HepG2 (cell line): ENCODE data around the gene SDK1.

ENCODE experiments used
- JUN ChIP-seq: sonication (generic); formaldehyde crosslinking; IDR thresholded peaks from 2 replicates; pipeline ENCODE4 v1.4.0; 2020; ENCODE audit warnings: mild to moderate bottlenecking, missing genetic modification reagents
- KAT8 ChIP-seq: IDR thresholded peaks from 2 replicates; pipeline ENCODE4 v1.6.1; 2016; ENCODE audit warnings: missing genetic modification reagents, missing compliant biosample characterization
- MZF1 ChIP-seq: sonication (generic); formaldehyde crosslinking; IDR thresholded peaks from 2 replicates; pipeline ENCODE4 v1.8.1; 2023; ENCODE audit warnings: mild to moderate bottlenecking, missing genetic modification reagents, borderline replicate concordance
- POLR2A ChIP-seq, 2 experiments: IDR thresholded peaks; 2 replicates each; pipeline ENCODE4 v1.6.1; 2011; ENCODE audit warnings: low read depth in 2 of 2, low read length in 2 of 2, mild to moderate bottlenecking in 1 of 2, moderate library complexity in 1 of 2; ENCODE audit not compliant: insufficient read depth in 1 of 2
- SMYD3 ChIP-seq: sonication (generic); formaldehyde crosslinking; IDR thresholded peaks from 2 replicates; pipeline ENCODE4 v1.8.1; 2023; ENCODE audit warnings: mild to moderate bottlenecking, missing genetic modification reagents
- TAF1 ChIP-seq: sonication (generic); formaldehyde crosslinking; IDR thresholded peaks from 2 replicates; pipeline ENCODE4 v1.4.0; 2020; ENCODE audit warnings: missing genetic modification reagents
- TARDBP ChIP-seq: sonication (generic); formaldehyde crosslinking; IDR thresholded peaks from 2 replicates; pipeline ENCODE4 v1.8.0; 2022; ENCODE audit warnings: mild to moderate bottlenecking, missing genetic modification reagents
- TF ChIP-seq, protein P1 (sequence below): sonication (generic); formaldehyde crosslinking; IDR thresholded peaks from 2 replicates; pipeline ENCODE4 v1.5.0; 2020; ENCODE audit warnings: mild to moderate bottlenecking, missing genetic modification reagents, moderate library complexity

DNA sequence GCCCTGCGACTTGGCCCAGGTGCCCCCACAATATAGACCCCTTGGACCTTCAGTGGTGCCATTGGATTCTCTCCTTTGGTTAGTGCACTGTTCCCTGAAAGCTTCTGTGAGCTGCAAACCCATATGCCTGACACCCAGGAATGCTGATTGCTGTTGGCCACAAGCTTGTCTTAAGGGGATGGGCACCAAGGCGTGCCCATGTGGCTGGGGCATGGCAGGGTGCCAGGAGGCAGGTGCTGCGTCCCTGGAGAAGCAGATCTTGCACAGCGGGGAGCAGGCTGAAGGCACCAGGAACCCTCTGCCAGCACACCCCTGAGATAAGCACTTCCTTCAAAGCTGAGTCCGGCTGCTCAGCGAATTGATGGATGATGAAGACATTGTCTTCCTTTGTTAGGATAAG, 411.8 kb downstream of the SDK1 start:
- TF ChIP-seq POLR2A (IDR thresholded peaks at IDR 0.05; ENCODE audit: insufficient read depth in 1 of 2, low read depth in 2 of 2, low read length in 2 of 2): no peak
- TF ChIP-seq MZF1 (CRISPR knock-in tag): no peak
- TF ChIP-seq, protein P1, sequence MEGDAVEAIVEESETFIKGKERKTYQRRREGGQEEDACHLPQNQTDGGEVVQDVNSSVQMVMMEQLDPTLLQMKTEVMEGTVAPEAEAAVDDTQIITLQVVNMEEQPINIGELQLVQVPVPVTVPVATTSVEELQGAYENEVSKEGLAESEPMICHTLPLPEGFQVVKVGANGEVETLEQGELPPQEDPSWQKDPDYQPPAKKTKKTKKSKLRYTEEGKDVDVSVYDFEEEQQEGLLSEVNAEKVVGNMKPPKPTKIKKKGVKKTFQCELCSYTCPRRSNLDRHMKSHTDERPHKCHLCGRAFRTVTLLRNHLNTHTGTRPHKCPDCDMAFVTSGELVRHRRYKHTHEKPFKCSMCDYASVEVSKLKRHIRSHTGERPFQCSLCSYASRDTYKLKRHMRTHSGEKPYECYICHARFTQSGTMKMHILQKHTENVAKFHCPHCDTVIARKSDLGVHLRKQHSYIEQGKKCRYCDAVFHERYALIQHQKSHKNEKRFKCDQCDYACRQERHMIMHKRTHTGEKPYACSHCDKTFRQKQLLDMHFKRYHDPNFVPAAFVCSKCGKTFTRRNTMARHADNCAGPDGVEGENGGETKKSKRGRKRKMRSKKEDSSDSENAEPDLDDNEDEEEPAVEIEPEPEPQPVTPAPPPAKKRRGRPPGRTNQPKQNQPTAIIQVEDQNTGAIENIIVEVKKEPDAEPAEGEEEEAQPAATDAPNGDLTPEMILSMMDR (CRISPR knock-in tag): no peak
- no peak for TF ChIP-seq KAT8 (CRISPR knock-in tag)
- no peak for TF ChIP-seq TARDBP
- TF ChIP-seq JUN (CRISPR knock-in tag): no peak
- no peak for TF ChIP-seq TAF1 (CRISPR knock-in tag)
- TF ChIP-seq SMYD3 (CRISPR knock-in tag): no peak
